HG03108 (cell line): Measurements from ENCODE around the gene MT1E.
"Not testable (repeated sequence)": the region's sequence is repeated elsewhere in the genome, so short reads cannot be mapped to it uniquely, and the experiment has no call there.

ENCODE experiments used
- ATAC-seq: cut with Tn5 transposase; IDR thresholded peaks from one replicate; pipeline ENCODE4 v1.9.1; 2021; ENCODE audit warnings: moderate library complexity; ENCODE audit not compliant: unreplicated experiment

The MT1E gene

DNA sequence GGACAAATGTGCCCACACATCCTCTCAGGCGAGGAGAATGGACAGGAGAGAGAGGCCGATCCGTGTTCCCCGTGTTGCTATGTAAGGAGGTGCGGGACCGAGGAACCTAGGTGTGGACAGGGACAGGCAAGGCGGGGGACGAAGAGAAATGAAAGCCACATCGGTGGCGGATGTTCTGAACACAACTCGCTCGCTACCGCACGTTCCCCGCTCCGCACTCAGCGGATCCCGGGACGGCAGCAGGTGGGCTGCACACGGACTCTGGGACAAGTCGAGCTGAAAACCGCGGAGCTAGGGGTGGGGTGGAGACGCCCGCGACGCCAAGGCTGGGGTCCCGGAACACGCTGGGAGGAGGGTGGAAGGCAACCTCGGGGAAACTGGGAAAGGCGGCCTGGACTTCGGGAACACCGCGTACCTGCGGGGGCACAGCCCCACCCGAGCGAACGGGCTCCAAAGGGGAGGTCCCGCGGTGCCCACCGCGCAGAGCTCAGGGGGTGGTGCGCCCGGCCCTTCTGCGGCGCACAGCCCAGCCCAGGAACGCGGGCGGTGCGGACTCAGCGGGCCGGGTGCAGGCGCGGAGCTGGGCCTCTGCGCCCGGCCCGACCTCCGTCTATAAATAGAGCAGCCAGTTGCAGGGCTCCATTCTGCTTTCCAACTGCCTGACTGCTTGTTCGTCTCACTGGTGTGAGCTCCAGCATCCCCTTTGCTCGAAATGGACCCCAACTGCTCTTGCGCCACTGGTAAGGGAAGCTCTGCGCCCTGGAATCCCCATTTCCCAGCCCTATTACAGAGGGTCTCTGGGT, at the start of gene MT1E:
MT1E (plus strand) TSS at position 642 of the 803 bp plus-strand sequence; CDS start at position 713, 71 bp downstream.
- no peak for ATAC-seq

GRCh38 chr16:56576585-56577299, 48.8 kb upstream of the MT1E start:
- peak; percentile 78 for ATAC-seq

GRCh38 chr16:56577300-56577625, 48.3 kb upstream of the MT1E start:
- ATAC-seq: no peak

GRCh38 chr16:56580391-56581048, 45.1 kb upstream of the MT1E start:
- no peak for ATAC-seq

GRCh38 chr16:56582911-56583310, 42.7 kb upstream of the MT1E start:
- not testable (repeated sequence) for ATAC-seq

DNA sequence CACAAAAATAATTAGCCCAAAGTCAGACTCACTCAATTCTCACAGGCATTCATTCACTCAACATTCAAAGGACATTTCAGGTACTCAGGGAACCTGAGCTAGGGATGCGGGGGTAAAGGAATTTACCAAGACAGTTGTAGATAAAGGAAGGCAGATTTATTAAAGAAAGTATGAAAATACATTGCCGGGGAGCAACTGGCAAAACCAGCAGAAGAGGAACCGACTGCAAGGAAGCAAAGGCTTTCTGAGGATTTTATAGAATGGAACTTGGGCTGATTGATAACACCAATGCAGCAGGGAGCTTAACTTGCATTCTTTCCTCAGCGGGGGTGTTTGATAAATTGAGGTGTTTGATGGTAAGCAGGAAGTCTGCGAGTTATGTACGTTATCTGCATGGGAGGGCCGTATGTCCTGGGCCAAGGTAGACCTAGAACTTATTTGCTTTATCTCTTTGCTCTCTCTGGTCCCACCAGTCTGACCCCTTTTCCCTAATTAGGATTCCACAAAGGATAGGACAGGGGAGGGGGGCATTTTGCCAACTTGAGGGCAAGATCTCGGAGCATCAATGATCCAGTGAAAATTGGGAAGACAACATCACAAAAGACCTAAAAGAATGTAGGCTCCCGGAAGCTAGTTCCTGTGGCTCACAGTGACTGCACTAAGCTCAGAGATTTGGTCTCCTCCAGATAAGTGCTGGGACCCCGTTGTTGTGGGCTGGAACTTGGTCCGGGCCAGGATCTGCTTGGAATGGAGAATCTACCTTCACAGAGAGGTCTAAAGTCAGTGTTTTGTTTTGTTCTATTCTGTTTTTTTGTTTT, 42.0 kb upstream of the MT1E start:
- ATAC-seq: no peak

- ATAC-seq: no peak
Observed at GRCh38 chr16:56584276-56584675, 41.3 kb upstream of the MT1E start.

DNA sequence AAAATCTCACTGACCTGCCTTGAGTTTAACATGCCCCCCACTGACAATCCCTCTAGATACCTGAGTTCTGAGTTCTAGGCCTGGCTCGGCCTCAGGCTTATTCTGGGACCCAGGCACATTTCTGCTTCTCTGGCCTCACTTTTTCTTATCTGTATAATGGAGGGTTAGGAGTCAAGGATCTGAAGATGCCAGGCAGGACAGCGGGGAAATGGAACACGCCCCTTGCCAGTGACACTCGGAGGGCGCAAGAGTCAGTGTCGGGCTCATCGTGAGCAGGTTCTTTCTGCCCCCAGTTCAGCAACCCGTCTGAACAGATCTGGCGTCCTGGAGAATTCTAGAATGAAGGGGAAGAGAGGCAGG, 36.8 kb upstream of the MT1E start:
- ATAC-seq: no peak

DNA sequence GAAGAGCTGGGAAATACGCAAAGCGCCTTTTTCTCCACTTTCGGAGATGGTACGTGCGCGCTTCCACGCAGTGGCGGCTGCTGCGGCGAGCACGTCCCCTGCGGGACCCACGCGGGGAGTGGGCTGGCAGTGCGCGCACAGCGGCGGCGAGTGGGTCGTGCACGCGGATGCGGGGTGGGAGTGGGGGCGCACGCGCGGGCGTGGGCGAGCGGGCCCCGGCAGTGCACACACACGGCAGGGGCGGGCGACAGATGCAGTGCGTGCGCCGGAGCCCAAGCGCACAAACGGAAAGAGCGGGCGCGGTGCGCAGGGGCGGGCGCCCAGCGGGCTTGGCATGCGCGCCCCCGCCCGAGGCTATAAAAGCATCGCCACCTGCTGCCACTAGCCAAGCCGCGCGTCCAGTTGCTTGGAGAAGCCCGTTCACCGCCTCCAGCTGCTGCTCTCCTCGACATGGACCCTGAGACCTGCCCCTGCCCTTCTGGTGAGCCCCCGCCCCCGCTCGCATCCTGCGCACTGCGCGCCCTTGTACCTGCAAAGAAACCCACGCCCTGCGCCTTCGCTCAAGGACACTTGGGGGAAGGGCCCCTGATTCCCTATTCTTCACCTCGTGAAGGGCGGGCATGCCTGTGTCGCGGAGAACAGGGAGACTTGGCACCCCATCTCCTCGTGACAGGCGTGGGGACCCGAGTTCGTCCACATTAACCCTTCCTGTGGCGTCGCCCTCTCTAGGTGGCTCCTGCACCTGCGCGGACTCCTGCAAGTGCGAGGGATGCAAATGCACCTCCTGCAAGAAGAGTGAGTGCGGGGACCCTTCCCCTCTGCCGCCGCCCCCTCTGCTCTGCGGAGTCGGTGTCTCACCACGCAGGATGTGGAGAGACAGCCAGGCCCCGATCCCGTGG, 36.2 kb upstream of the MT1E start, which contains the start of gene MT3:
MT3 (plus strand) TSS at position 388 of the 899 bp plus-strand sequence; CDS start at position 451, 63 bp downstream.
- ATAC-seq: no peak

- no peak for ATAC-seq
Observed at GRCh38 chr16:56591377-56592060, 34.1 kb upstream of the MT1E start.

DNA sequence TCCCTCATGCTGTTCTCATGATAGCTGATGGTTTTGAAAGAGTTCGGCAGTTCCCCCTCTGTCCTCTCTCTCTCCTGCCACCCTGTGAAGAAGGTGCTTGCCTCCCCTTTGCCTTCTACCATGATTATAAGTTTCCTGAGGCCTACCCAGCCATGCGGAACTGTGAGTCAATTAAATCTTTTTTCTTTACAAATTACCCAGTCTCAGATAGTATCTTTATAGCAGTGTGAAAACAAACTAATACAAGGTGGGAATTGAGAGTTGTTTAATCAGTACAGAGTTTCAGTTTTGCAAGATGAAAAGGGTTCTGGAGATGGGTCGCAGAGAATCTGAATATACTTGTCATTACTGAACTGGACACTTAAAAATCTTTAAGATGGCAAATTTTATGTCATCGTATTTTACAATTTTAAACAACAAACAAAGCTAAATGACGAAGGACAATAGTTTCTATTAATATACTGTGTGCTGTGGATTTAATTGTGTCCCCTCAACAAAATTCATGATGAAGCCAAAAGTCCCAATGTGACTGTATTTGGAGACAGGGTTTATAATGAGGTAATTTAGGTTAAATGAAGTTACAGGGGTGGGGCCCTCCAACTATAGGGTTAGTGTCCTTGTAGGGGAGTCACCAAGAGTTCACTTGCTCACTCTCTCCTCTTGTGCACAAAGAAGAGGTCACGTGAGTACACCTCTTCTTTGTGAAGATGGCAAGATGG, 31.8 kb upstream of the MT1E start:
- no peak for ATAC-seq

- ATAC-seq: no peak
Observed at GRCh38 chr16:56594292-56594619, 31.3 kb upstream of the MT1E start.

- ATAC-seq: no peak
Observed at GRCh38 chr16:56600398-56600999, 25.1 kb upstream of the MT1E start.

GRCh38 chr16:56601325-56601724, 24.3 kb upstream of the MT1E start:
- no peak for ATAC-seq

DNA sequence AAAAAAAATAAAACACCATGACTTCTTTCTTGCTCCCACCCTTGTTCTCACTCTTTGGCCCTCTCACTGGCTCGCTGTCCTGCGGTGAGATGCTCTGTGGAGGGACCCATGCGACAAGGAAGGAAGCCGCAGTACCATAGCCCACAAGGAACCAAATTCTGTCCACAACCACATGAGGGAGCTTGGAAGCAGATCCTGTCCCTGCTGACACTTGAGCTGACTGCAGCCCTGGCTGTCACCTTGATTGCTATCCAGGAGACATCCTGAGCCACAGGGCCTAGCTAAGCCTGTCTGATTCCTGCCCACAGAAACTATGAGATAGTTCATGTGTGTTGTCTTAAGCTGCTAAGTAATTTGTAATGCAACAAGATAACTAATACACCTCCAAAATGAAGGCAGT, 22.0 kb upstream of the MT1E start:
- no peak for ATAC-seq

DNA sequence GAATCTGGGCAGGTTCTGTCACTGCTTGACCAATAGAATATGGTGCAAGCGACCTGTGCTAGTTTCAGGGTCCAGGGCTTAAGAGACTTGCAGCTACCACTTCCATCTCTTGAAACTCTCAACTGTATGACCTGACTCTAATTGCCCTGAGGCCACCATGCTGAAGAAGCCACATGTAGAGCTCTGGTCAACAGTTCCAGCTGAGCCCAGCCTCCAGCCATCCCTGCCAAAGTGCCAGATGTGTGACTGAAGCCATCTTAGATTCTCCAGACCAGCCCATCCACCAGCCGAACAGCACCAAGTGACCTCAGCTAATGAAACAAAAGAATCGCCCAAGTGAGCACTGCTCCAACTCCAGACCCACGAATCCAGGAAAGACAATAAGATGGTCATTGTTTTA, 20.6 kb upstream of the MT1E start:
- no peak for ATAC-seq

GRCh38 chr16:56605475-56605874, 20.1 kb upstream of the MT1E start:
- ATAC-seq: no peak

- ATAC-seq: no peak
Observed at GRCh38 chr16:56606071-56606475, 19.5 kb upstream of the MT1E start.
